ENCODE results near the gene ARHGEF7.

GRCh38 chr13:111328574-111329410, 213.7 kb downstream of the ARHGEF7 start:
- TF ChIP-seq CTCF (IDR thresholded peaks at IDR 0.05; ENCODE audit: low read length) (no peak), EZH2 (IDR thresholded peaks at IDR 0.05; ENCODE audit: borderline replicate concordance, low read length) (no peak)
